ENCODE data around the gene SMURF2.

DNA sequence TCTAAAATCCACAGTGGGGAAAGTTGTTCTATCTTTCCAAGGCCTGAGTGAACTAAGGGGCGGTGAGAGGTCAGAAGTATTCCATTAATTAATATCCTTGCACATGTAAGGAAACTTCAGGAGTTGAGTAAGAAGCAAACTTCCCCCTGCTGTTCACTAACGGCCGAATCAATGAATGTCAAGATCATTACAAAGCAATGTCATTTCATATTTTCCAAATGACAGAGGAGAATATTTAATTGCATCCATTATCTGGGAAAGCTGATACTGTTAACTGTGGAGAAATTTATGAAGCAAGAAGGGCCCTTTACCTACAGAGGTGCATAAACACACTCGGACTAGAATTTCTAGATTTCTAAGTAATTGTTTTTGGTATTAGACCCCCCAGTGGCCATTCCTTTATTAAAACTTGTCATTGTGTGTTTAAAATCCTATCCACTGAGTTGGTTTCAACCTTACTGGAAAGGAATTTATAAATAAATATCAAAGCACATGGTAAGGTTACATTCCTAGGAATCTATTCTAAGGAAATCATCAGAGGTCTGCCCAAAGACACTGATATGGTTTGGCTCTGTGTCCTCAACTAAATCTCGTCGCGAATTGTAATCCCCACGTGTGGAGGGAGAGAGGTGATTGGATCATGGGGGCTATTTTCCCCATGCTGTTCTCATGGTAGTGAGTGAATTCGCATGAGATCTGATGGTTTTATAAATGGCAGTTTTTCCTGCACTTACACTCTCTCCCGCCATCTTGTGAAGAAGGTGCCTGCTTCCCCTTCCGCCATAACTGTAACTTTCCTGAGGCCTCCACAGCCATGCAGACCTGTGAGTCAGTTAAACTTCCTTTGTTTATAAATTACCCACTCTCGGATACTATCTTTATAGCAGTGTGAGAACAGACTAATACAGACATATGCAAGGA, 20.4 kb upstream of the SMURF2 start:
- TF ChIP-seq, protein P1, sequence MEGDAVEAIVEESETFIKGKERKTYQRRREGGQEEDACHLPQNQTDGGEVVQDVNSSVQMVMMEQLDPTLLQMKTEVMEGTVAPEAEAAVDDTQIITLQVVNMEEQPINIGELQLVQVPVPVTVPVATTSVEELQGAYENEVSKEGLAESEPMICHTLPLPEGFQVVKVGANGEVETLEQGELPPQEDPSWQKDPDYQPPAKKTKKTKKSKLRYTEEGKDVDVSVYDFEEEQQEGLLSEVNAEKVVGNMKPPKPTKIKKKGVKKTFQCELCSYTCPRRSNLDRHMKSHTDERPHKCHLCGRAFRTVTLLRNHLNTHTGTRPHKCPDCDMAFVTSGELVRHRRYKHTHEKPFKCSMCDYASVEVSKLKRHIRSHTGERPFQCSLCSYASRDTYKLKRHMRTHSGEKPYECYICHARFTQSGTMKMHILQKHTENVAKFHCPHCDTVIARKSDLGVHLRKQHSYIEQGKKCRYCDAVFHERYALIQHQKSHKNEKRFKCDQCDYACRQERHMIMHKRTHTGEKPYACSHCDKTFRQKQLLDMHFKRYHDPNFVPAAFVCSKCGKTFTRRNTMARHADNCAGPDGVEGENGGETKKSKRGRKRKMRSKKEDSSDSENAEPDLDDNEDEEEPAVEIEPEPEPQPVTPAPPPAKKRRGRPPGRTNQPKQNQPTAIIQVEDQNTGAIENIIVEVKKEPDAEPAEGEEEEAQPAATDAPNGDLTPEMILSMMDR (conservative IDR thresholded peaks at IDR 0.05 in 1 of 2, IDR thresholded peaks at IDR 0.05 in 1 of 2; ENCODE audit: low read depth in 1 of 2, low read length in 2 of 2): no peak
- no peak for TF ChIP-seq EZH2 (IDR thresholded peaks at IDR 0.05; ENCODE audit: low read length, missing control alignments)
